Measurements from ENCODE around the gene MFN2.

- no peak for TF ChIP-seq CTCF (IDR thresholded peaks at IDR 0.05)
- TF ChIP-seq TCF7L2 (IDR thresholded peaks at IDR 0.05; ENCODE audit: low read depth, low read length), result no peak
- TF ChIP-seq REST (IDR thresholded peaks at IDR 0.05; ENCODE audit: insufficient read depth in 1 of 2, low read depth in 2 of 2, low read length in 1 of 2), result no peak
- no peak for TF ChIP-seq POLR2AphosphoS5 (IDR thresholded peaks at IDR 0.05; ENCODE audit: low read depth, low read length)
Observed at GRCh38 chr1:12060500-12060899, 80.3 kb downstream of the MFN2 start.
